Muscle of leg (tissue), 11 donors: Measurements from ENCODE around the gene TMEM45A. TPM values are rescaled to one million over a fixed set of nuclear protein-coding genes. Genes with fewer than 3 reads are reported as not detected.

Source experiments
- DNase-seq: peaks from one replicate; pipeline ENCODE4 v3.0.0; 2013
- H3K27ac ChIP-seq: one replicate; pipeline ENCODE4 v1.5.1; 2013; ENCODE audit warnings: mild to moderate bottlenecking, low read length, control low read depth
- H3K27me3 ChIP-seq: one replicate; pipeline ENCODE4 v1.6.1; 2013; ENCODE audit warnings: low read length; ENCODE audit not compliant: control insufficient read depth, insufficient read depth
- H3K36me3 ChIP-seq: one replicate; pipeline ENCODE4 v1.6.1; 2013; ENCODE audit warnings: low read length; ENCODE audit not compliant: control insufficient read depth, insufficient read depth
- H3K4me1 ChIP-seq: one replicate; pipeline ENCODE4 v1.6.1; 2013; ENCODE audit warnings: low read length; ENCODE audit not compliant: control insufficient read depth, insufficient read depth
- H3K4me3 ChIP-seq: one replicate; pipeline ENCODE4 v1.5.1; 2013; ENCODE audit warnings: low read length, control low read depth
- H3K9me3 ChIP-seq: replicated peaks from 2 replicates; pipeline ENCODE4 v1.6.1; 2013; ENCODE audit warnings: low read depth, low read length; ENCODE audit not compliant: control insufficient read depth
- WGBS: methylation state at CpG from one replicate; pipeline ENCODE4 v1.1.5; 2013; ENCODE audit warnings: missing lambda C conversion rate; ENCODE audit not compliant: insufficient coverage; 5-methylcytosine and 5-hydroxymethylcytosine counted together
- polyA plus RNA-seq, 8 donors: library from polyadenylated mRNA; unstranded; fragments of 120-200 nt; gene quantifications; one replicate each; pipeline versions ENCODE4 v1.2.1 to v1.2.3, GENCODE V29; 2013; ENCODE audit warnings: inconsistent platforms in 1 of 8, low replicate concordance in 1 of 8; ENCODE audit not compliant: insufficient read length in 8 of 8, insufficient read depth in 1 of 8
- total RNA-seq: library from RNA; stranded (reverse); fragments of 120-200 nt; gene quantifications from one replicate; pipeline ENCODE4 v1.2.4, GENCODE V29; 2013

Gene TMEM45A
- total and polyA plus RNA-seq, 9 donors: 13.6 to 30.2 (median 17.5) TPM

DNA sequence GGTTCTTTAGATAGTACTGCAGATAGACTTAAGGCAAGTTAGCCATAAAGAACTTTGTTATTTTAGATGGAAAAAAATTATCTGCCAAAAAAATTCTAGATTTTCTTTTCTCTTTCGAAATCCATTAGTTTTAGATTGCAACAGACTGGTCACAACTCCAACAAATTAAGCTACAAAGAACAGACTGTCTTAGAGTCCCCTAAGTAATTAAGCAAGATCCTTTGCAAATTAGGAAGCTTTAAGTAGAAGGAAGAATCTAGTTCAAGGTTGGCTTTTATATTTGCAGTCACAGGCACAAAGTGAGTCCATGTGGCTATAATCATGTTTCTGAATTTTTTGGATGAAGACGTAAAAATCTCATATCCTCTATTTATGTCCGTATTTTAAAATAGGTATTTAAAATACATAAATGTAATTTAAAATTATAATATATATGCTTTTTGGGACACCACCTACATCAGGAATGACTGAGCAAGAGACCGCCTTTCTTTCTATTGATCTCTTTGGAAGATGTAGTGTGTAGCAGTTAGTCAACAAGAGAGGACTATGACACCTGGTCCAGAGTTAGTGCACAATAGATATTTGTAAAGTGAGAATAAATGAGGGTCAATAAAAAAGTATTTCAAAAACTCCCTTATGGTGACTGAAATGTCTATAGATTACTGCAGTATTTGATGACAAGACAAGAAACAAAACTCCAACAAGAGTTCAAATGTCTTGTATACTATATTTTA lies 34.4 kb downstream of the TMEM45A start:
- Histone ChIP-seq H3K4me3 (no peak overlapping the region), H3K36me3 (peaks cover 4% of the 10 kb centered on the region), H3K4me1 (no peaks in the 10 kb centered on the region), H3K9me3 (no peaks in the 10 kb centered on the region), H3K27me3 (no peaks in the 10 kb centered on the region), H3K27ac (no peak overlapping the region)
- WGBS: no CpG with 5 or more reads among the region's 4 CpGs
- DNase-seq: no peak

DNA sequence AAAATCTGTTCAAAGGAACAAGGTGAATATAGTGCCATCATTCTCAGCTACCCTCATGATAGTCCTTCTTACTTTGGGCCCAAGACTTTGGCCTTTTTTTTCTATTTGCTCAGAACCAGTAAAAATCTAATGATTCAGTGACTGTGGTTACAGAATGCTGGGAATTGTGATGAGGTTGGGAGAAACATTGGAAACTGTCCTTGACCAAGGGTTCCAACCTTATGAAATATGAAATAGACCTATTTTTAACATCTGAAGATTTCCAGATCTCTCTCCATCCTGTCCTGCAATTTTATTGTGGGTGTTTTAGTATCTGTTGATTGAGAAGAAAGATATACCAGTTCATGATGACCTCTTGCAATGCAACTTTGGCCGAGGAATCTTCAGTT lies 34.9 kb downstream of the TMEM45A start:
- no peaks in the 10 kb centered on the region for H3K4me1 ChIP-seq
- no CpG with 5 or more reads among the region's 1 CpG for WGBS
- H3K27ac ChIP-seq: no peak overlapping the region

DNA sequence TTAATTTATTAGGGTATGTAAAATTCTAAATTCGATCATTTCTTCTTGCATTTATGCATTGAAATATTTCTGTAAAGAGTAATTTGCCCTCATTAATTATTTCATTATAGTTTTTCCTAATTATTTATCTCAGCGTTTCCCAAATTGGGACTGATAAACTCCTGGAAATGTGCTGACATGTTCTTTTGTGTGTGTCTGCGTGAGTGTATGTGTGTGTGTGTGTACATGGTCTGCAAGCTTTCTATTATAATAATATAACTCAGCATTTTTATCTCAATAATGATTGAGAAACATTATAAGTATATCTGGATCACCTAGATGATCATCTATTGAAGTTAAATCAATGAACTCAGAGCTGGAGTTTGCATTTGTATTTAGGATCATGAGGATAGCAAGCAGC lies 38.7 kb downstream of the TMEM45A start:
- H3K4me1 ChIP-seq: no peaks in the 10 kb centered on the region
- no peak overlapping the region for H3K4me3 ChIP-seq
- WGBS: no CpG with 5 or more reads among the region's 3 CpGs
- no peak overlapping the region for H3K27ac ChIP-seq
- no peaks in the 10 kb centered on the region for H3K9me3 ChIP-seq
- DNase-seq: no peak
- H3K27me3 ChIP-seq: no peaks in the 10 kb centered on the region
- H3K36me3 ChIP-seq: no peaks in the 10 kb centered on the region

More for the DNA sequence above, 34.9 kb downstream of the TMEM45A start:
- H3K36me3 ChIP-seq: peaks cover 2% of the 10 kb centered on the region
- H3K4me3 ChIP-seq: no peak overlapping the region
- no peaks in the 10 kb centered on the region for H3K9me3 ChIP-seq
- H3K27me3 ChIP-seq: no peaks in the 10 kb centered on the region
- no peak for DNase-seq

DNA sequence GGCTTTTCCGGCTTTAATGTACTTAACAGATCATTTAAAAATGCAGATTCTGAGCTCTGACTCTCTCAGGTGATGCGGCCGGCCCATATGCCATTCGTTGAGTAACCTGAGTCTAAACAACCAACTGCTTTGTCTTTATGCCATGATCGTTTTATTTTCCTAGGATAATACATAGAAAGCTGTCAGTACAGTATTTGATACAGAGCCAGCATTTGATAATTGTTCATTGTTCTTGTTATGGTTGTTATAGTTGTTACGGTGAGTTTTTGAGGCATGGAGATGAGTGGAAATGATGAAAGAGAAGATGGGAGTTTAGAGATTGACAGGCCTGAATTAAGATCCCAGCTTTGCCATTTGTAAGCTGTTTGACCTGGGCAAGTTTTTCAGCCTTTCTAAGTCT lies 40.0 kb downstream of the TMEM45A start:
- H3K27me3 ChIP-seq: no peaks in the 10 kb centered on the region
- WGBS: 68% methylated on average over 2 of the region's 6 CpGs
- H3K4me1 ChIP-seq: no peaks in the 10 kb centered on the region
- H3K36me3 ChIP-seq: no peaks in the 10 kb centered on the region
- no peak for DNase-seq
- H3K4me3 ChIP-seq: no peak overlapping the region
- no peak overlapping the region for H3K27ac ChIP-seq
- H3K9me3 ChIP-seq: no peaks in the 10 kb centered on the region

DNA sequence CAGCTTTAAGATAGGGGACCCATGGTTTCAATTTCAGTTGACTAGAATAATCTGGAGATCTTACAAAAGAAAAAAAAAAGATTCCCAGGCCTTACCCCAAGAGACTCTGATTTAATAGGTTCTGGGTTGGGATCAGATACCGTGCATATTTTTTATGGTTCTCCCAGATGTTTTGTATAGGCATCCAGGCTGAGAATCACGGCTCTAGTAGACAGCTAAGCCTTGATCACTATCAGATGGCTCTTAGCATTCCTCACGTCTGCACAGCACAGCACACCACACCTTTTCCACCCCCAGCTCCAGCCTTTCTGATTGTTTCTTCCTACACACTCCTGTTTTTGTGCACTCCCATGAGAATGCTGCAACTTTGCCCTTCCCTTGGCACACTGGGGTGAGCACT lies 40.8 kb downstream of the TMEM45A start:
- peak; percentile 16 for DNase-seq
- H3K9me3 ChIP-seq: no peaks in the 10 kb centered on the region
- no peak overlapping the region for H3K27ac ChIP-seq
- no peaks in the 10 kb centered on the region for H3K4me1 ChIP-seq
- H3K4me3 ChIP-seq: no peak overlapping the region
- H3K36me3 ChIP-seq: no peaks in the 10 kb centered on the region
- 10% methylated on average over 2 of the region's 3 CpGs for WGBS
- no peaks in the 10 kb centered on the region for H3K27me3 ChIP-seq

DNA sequence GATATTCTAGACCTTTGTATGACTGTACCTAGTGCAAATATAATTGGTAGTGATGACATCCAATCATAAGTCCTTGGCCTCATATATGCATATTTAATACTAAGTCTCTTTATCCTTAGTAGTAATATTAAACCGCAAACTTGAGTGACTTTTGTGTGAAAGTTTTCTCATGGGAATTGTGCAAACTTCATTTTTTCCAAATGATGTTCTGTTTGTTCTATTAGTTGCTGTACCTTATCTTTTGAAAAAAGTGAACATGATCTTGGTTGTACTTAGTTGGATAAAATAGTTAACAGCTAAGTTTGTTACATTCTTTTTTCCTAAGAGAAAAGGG lies 43.2 kb downstream of the TMEM45A start:
- no peak overlapping the region for H3K27ac ChIP-seq
- no peaks in the 10 kb centered on the region for H3K36me3 ChIP-seq
- H3K27me3 ChIP-seq: no peaks in the 10 kb centered on the region
- no peaks in the 10 kb centered on the region for H3K9me3 ChIP-seq
- WGBS: no CpG with 5 or more reads among the region's 1 CpG
- no peaks in the 10 kb centered on the region for H3K4me1 ChIP-seq
- no peak for DNase-seq
- H3K4me3 ChIP-seq: no peak overlapping the region

DNA sequence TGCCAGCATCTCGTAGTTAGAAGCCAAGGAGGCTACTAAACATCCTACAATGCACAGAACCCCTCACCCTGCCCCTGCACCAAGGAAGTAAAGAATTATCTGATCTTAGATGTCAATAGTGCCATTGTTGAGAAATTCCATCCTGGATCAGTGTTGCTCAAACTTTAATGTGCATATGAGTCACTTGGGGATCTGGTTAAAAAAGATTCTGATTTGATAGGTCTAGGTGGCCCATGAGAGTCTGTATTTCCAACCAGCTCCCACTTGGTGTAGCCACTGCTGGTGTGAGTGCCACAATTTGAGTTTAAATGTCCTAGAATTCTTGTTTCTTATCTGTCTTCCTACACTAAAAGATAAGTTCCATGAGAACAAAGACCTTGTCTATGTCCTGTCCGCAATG lies 43.7 kb downstream of the TMEM45A start:
- no peak for DNase-seq
- H3K27me3 ChIP-seq: no peaks in the 10 kb centered on the region
- H3K9me3 ChIP-seq: no peaks in the 10 kb centered on the region
- no peaks in the 10 kb centered on the region for H3K36me3 ChIP-seq
- no peak overlapping the region for H3K27ac ChIP-seq
- no peak overlapping the region for H3K4me3 ChIP-seq
- no CpG with 5 or more reads among the region's 2 CpGs for WGBS
- no peaks in the 10 kb centered on the region for H3K4me1 ChIP-seq

DNA sequence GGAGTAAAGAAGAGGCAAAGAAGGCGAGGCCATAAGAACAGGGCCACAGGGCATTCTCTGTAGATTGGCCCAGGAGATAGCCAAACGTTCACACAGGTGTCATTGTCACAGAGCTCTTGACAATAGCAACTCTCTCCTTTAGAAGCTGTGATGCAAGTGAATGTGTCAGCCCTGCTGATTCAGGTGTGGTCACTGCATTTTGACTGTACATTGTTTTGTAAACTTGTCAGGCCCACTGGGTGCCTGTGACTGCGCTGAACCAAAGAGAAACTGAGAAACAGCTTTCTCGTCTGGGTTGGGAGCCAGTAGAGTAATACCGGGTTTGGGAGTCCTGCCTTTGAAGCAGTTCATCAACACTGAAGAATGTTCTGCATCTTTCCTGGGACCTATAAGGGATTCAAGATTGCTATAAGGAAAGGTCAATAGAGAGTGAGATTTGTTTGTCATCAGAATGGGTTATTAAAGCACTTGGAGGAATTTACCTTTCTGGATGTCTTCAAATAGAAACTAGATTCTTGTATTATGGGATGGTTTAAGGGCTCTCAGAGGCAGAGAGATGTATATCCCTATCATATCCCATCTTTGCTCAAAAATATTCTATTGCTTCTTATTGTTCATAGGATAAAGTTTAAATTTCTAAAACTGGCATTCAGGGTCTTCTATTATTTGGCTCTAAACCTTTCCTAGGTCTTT lies 45.4 kb downstream of the TMEM45A start:
- no peak overlapping the region for H3K27ac ChIP-seq
- no peaks in the 10 kb centered on the region for H3K27me3 ChIP-seq
- no peaks in the 10 kb centered on the region for H3K9me3 ChIP-seq
- no peak for DNase-seq
- no peaks in the 10 kb centered on the region for H3K4me1 ChIP-seq
- 98% methylated on average over 5 of the region's 5 CpGs for WGBS
- no peaks in the 10 kb centered on the region for H3K36me3 ChIP-seq
- no peak overlapping the region for H3K4me3 ChIP-seq

DNA sequence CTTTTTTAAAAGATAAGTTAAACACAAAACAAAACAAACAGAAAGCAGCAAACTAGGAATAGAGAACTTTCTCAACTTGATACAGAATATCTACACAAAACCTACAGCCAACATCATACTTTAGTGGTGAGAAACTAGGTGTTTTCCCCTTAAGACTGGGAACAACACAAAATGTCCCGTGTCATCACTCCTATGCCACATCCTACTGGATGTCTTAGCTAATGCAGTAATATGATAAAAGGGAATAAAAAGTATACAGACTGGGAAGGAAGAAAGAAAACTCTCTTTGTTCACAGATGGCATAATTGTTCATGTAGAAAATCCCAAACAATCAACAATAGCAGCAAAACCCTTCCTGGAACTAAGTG lies 45.9 kb downstream of the TMEM45A start:
- WGBS: no CpG with 5 or more reads among the region's 1 CpG
- no peaks in the 10 kb centered on the region for H3K9me3 ChIP-seq
- H3K27ac ChIP-seq: no peak overlapping the region
- no peaks in the 10 kb centered on the region for H3K27me3 ChIP-seq
- no peaks in the 10 kb centered on the region for H3K4me1 ChIP-seq
- no peak for DNase-seq
- H3K4me3 ChIP-seq: no peak overlapping the region
- H3K36me3 ChIP-seq: no peaks in the 10 kb centered on the region

DNA sequence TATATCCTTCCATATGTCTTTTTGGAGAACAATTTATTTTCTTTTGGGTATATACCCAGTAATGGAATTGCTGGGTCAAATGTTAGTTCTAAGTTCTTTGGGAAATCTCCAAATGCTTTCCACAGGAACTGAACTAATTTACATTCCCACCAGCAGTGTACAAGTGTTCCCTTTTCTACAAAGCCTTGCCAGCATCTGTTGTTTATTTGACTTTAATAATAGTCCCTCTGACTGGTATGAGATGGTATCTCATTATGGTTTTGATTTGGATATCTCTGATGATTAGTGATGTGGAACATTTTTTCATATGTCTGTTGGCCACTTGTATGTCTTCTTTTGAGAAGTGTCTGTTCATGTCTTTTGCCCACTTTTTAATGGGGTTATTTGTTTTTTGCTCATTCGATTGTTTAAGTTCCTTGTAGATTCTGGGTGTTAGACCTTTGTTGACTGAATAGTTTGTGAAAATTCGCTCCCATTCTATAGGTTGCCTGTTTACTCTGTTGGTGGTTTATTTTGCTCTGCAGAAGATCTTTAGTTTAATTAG lies 48.4 kb downstream of the TMEM45A start:
- DNase-seq: no peak
- Histone ChIP-seq H3K9me3 (no peaks in the 10 kb centered on the region), H3K36me3 (no peaks in the 10 kb centered on the region), H3K27ac (no peak overlapping the region), H3K4me1 (no peaks in the 10 kb centered on the region), H3K27me3 (no peaks in the 10 kb centered on the region), H3K4me3 (no peak overlapping the region)
- no CpG with 5 or more reads among the region's 2 CpGs for WGBS
